Glutamatergic neuron (in vitro differentiated cells): Measurements from ENCODE around the gene MYF6. TPM values are rescaled to one million over a fixed set of nuclear protein-coding genes. Genes with fewer than 3 reads are reported as not detected.
A peak's percentile ranks its signal among the peaks of the same experiment; 100 is the strongest.
"Not testable (repeated sequence)": the region's sequence is repeated elsewhere in the genome, so short reads cannot be mapped to it uniquely, and the experiment has no call there.

Experiments
- DNase-seq: peaks from one replicate; pipeline ENCODE4 v3.0.0; 2022
- H3K27ac Mint-ChIP-seq: one replicate; pipeline ENCODE4 v1.8.0; 2020; ENCODE audit warnings: mild to moderate bottlenecking, mixed read lengths, inconsistent platforms; ENCODE audit not compliant: unreplicated experiment
- H3K27me3 Mint-ChIP-seq: one replicate; pipeline ENCODE4 v1.8.0; 2020; ENCODE audit warnings: mild to moderate bottlenecking, moderate library complexity, mixed read lengths, inconsistent platforms; ENCODE audit not compliant: unreplicated experiment
- H3K36me3 Mint-ChIP-seq: one replicate; pipeline ENCODE4 v1.8.0; 2020; ENCODE audit warnings: mild to moderate bottlenecking, mixed read lengths, inconsistent platforms; ENCODE audit not compliant: unreplicated experiment
- H3K4me1 Mint-ChIP-seq: one replicate; pipeline ENCODE4 v1.8.0; 2020; ENCODE audit warnings: mild to moderate bottlenecking, low read depth, mixed read lengths, inconsistent platforms; ENCODE audit not compliant: unreplicated experiment
- H3K4me3 Mint-ChIP-seq: one replicate; pipeline ENCODE4 v1.8.0; 2020; ENCODE audit warnings: mild to moderate bottlenecking, mixed read lengths, inconsistent platforms; ENCODE audit not compliant: unreplicated experiment
- H3K9me3 Mint-ChIP-seq: one replicate; pipeline ENCODE4 v1.8.0; 2020; ENCODE audit warnings: mild to moderate bottlenecking, moderate library complexity, mixed read lengths, inconsistent platforms; ENCODE audit not compliant: unreplicated experiment
- long read RNA-seq: library from polyadenylated mRNA; unstranded; transcript quantifications from one replicate; pipeline ENCODE4 v2.0.0, GENCODE V29; 2020; ENCODE audit not compliant: unreplicated experiment
- total RNA-seq: library from RNA; stranded (reverse); fragmentation: NEBNext Ultra II Directional; extraction: Animal tissue kit (Norgen Biotek cat#: 25700); gene quantifications from one replicate; pipeline ENCODE4 v1.2.1, GENCODE V29; 2021; ENCODE audit not compliant: unreplicated experiment
- TF ChIP-seq, protein P1 (sequence below): fragments of 200-600 bp; sonication (generic); IDR thresholded peaks from one replicate; pipeline ENCODE4 v1.5.0; 2021; ENCODE audit not compliant: partially characterized antibody, unreplicated experiment

Gene MYF6
- not detected for total RNA-seq
- long read RNA-seq: 0 reads

- peaks cover 2% of the 10 kb centered on the region for H3K4me1 Mint-ChIP-seq
- H3K27me3 Mint-ChIP-seq: peaks cover 13% of the 10 kb centered on the region
- TF ChIP-seq, protein P1, sequence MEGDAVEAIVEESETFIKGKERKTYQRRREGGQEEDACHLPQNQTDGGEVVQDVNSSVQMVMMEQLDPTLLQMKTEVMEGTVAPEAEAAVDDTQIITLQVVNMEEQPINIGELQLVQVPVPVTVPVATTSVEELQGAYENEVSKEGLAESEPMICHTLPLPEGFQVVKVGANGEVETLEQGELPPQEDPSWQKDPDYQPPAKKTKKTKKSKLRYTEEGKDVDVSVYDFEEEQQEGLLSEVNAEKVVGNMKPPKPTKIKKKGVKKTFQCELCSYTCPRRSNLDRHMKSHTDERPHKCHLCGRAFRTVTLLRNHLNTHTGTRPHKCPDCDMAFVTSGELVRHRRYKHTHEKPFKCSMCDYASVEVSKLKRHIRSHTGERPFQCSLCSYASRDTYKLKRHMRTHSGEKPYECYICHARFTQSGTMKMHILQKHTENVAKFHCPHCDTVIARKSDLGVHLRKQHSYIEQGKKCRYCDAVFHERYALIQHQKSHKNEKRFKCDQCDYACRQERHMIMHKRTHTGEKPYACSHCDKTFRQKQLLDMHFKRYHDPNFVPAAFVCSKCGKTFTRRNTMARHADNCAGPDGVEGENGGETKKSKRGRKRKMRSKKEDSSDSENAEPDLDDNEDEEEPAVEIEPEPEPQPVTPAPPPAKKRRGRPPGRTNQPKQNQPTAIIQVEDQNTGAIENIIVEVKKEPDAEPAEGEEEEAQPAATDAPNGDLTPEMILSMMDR: no peak
- peaks cover 4% of the 10 kb centered on the region for H3K9me3 Mint-ChIP-seq
- no peak for DNase-seq
- no peaks in the 10 kb centered on the region for H3K36me3 Mint-ChIP-seq
- peak within 1 kb of the TSS; percentile 83 for H3K4me3 Mint-ChIP-seq
- no peak within 1 kb of the TSS for H3K27ac Mint-ChIP-seq
Observed at GRCh38 chr12:80707126-80707829, at the start of gene MYF6. Gene MYF6, plus strand, starts transcription at chr12:80707634. Its CDS starts 86 bp downstream, at chr12:80707720.

GRCh38 chr12:80659512-80660063 lies 47.8 kb upstream of the MYF6 start:
- H3K27ac Mint-ChIP-seq: no peak overlapping the region
- no peaks in the 10 kb centered on the region for H3K9me3 Mint-ChIP-seq
- H3K4me1 Mint-ChIP-seq: no peaks in the 10 kb centered on the region
- no peak for DNase-seq
- H3K27me3 Mint-ChIP-seq: no peaks in the 10 kb centered on the region
- no peaks in the 10 kb centered on the region for H3K36me3 Mint-ChIP-seq
- TF ChIP-seq, protein P1: no peak
- no peak overlapping the region for H3K4me3 Mint-ChIP-seq

GRCh38 chr12:80662586-80662985 lies 44.8 kb upstream of the MYF6 start:
- H3K4me3 Mint-ChIP-seq: no peak overlapping the region
- H3K9me3 Mint-ChIP-seq: no peaks in the 10 kb centered on the region
- H3K4me1 Mint-ChIP-seq: no peaks in the 10 kb centered on the region
- H3K36me3 Mint-ChIP-seq: no peaks in the 10 kb centered on the region
- TF ChIP-seq, protein P1: no peak
- no peak overlapping the region for H3K27ac Mint-ChIP-seq
- no peaks in the 10 kb centered on the region for H3K27me3 Mint-ChIP-seq
- DNase-seq: no peak

- no peak overlapping the region for H3K4me3 Mint-ChIP-seq
- H3K4me1 Mint-ChIP-seq: no peaks in the 10 kb centered on the region
- no peak overlapping the region for H3K27ac Mint-ChIP-seq
- TF ChIP-seq, protein P1: no peak
- H3K36me3 Mint-ChIP-seq: no peaks in the 10 kb centered on the region
- H3K27me3 Mint-ChIP-seq: peaks cover 1% of the 10 kb centered on the region
- DNase-seq: no peak
- no peaks in the 10 kb centered on the region for H3K9me3 Mint-ChIP-seq
Observed at GRCh38 chr12:80670214-80670613, 37.2 kb upstream of the MYF6 start.

- DNase-seq, H3K27me3 Mint-ChIP-seq, H3K4me3 Mint-ChIP-seq, H3K4me1 Mint-ChIP-seq, H3K27ac Mint-ChIP-seq, H3K36me3 Mint-ChIP-seq, H3K9me3 Mint-ChIP-seq: not testable (repeated sequence)
Observed at GRCh38 chr12:80676042-80676636, 31.3 kb upstream of the MYF6 start.
